Endothelial cell of umbilical vein (primary cell): ENCODE data around the gene ZNF346. TPM values are rescaled to one million over a fixed set of nuclear protein-coding genes. Genes with fewer than 3 reads are reported as not detected.

ENCODE experiments used
- BruUV-seq: library from RNA; stranded (reverse); fragments of 400-500 nt; replicated peaks from 2 replicates; lab custom pipeline; 2021; lab: Mats Ljungman, UMichigan
- CTCF ChIA-PET: fragments of 300-600, 350-600 bp; sonication (Branson Sonifier 250); formaldehyde crosslinking; loops from one replicate; lab custom pipeline; 2021; ENCODE audit warnings: antibody characterized with exemption, inconsistent platforms; lab: Charles Lee
- POLR2A ChIA-PET: fragments of 300-600, 350-600 bp; sonication (Branson Sonifier 250); formaldehyde crosslinking; loops from one replicate; lab custom pipeline; 2021; ENCODE audit warnings: antibody characterized with exemption, inconsistent platforms; lab: Charles Lee
- DNase-seq: peaks from one replicate; pipeline ENCODE4 v3.0.0-alpha.2; 2011; ENCODE audit warnings: low read depth, low spot score
- FAIRE-seq: peaks from 2 replicates; lab custom pipeline; 2011; peaks lifted over from hg19 to GRCh38; lab: Jason Lieb, UNC
- H2AFZ ChIP-seq: 2 replicates; pipeline ENCODE4 v1.6.0; 2012; ENCODE audit warnings: low read depth, low read length, control low read depth, inconsistent platforms
- H3K27ac ChIP-seq: 2 replicates; pipeline ENCODE4 v1.5.1; 2011; ENCODE audit warnings: low read depth, mild to moderate bottlenecking, control low read depth, low read length, moderate library complexity; ENCODE audit not compliant: insufficient read depth
- H3K27me3 ChIP-seq, 2 experiments: 2 replicates each; pipeline versions ENCODE4 v1.6.0 to v1.6.1; 2011; ENCODE audit warnings: low read length in 2 of 2, mixed read lengths in 1 of 2; ENCODE audit not compliant: control insufficient read depth in 2 of 2, insufficient read depth in 2 of 2
- H3K36me3 ChIP-seq, 2 experiments: 2 replicates in 1 of 2; 3 replicates in 1 of 2; pipeline ENCODE4 v1.5.1; 2011; ENCODE audit warnings: low read length in 2 of 2, mild to moderate bottlenecking in 1 of 2, moderate library complexity in 1 of 2; ENCODE audit not compliant: control insufficient read depth in 2 of 2, insufficient read depth in 2 of 2; ENCODE audit errors: extremely low read depth in 1 of 2
- H3K4me1 ChIP-seq: 3 replicates; pipeline ENCODE4 v1.5.1; 2011; ENCODE audit warnings: mild to moderate bottlenecking, low read length; ENCODE audit not compliant: control insufficient read depth, insufficient read depth; ENCODE audit errors: extremely low read depth
- H3K4me2 ChIP-seq: 2 replicates; pipeline ENCODE4 v1.6.1; 2011; ENCODE audit warnings: low read length, control low read depth, mixed read lengths; ENCODE audit not compliant: insufficient read depth
- H3K4me3 ChIP-seq, 3 experiments: fragments of 200-600 bp in 1 of 3; sonication (generic), shearing (Covaris generic) in 1 of 3; replicated peaks in 1 of 3; 2 replicates each; pipeline ENCODE4 v1.5.1; 2011 to 2016; ENCODE audit warnings: control low read depth in 3 of 3, low read length in 3 of 3, mild to moderate bottlenecking in 2 of 3, inconsistent platforms in 1 of 3, low read depth in 1 of 3, moderate library complexity in 1 of 3; ENCODE audit not compliant: insufficient read depth in 1 of 3
- H3K79me2 ChIP-seq: 2 replicates; pipeline ENCODE4 v1.6.0; 2012; ENCODE audit warnings: low read length, inconsistent platforms; ENCODE audit not compliant: control insufficient read depth, insufficient read depth
- H3K9ac ChIP-seq: replicated peaks from 2 replicates; pipeline ENCODE3; 2011; ENCODE audit warnings: low read length, control low read depth; ENCODE audit not compliant: insufficient read depth; ENCODE audit errors: extremely low read depth
- H3K9me1 ChIP-seq: replicated peaks from 3 replicates; pipeline ENCODE4 v1.6.0; 2011; ENCODE audit warnings: mild to moderate bottlenecking, low read length; ENCODE audit not compliant: control insufficient read depth, insufficient read depth; ENCODE audit errors: extremely low read depth
- H3K9me3 ChIP-seq: replicated peaks from 2 replicates; pipeline ENCODE4 v1.5.1; 2012; ENCODE audit warnings: low read length, inconsistent platforms; ENCODE audit not compliant: control insufficient read depth, insufficient read depth
- H4K20me1 ChIP-seq: replicated peaks from 2 replicates; pipeline ENCODE3; 2011; ENCODE audit warnings: mild to moderate bottlenecking, low read length; ENCODE audit not compliant: control insufficient read depth, insufficient read depth; ENCODE audit errors: extremely low read depth
- CTCF ChIP-seq, 2 donors: IDR thresholded peaks; 1 replicate in 1 of 2; 2 replicates in 1 of 2; pipeline ENCODE4 v1.5.1; 2011; ENCODE audit warnings: low read length in 2 of 2, mild to moderate bottlenecking in 2 of 2, moderate library complexity in 2 of 2, control low read depth in 1 of 2, inconsistent platforms in 1 of 2, low read depth in 1 of 2; ENCODE audit not compliant: insufficient read depth in 1 of 2; ENCODE audit errors: extremely low read depth in 1 of 2
- EZH2 ChIP-seq: IDR thresholded peaks from 2 replicates; pipeline ENCODE4 v1.6.1; 2012; ENCODE audit warnings: borderline replicate concordance, low read depth, mild to moderate bottlenecking, moderate library complexity, low read length, inconsistent platforms; ENCODE audit not compliant: severe bottlenecking
- FOS ChIP-seq: IDR thresholded peaks from 2 replicates; pipeline ENCODE4 v1.6.1; 2011; ENCODE audit warnings: mild to moderate bottlenecking, low read length, moderate library complexity, borderline replicate concordance; ENCODE audit not compliant: insufficient read depth
- GATA2 ChIP-seq: IDR thresholded peaks from 2 replicates; pipeline ENCODE4 v1.7.0; 2011; ENCODE audit warnings: low read depth, mild to moderate bottlenecking, moderate library complexity, mixed read lengths, low read length; ENCODE audit not compliant: insufficient read length, insufficient read depth
- JUN ChIP-seq: IDR thresholded peaks from 2 replicates; pipeline ENCODE4 v1.6.1; 2011; ENCODE audit warnings: borderline replicate concordance, low read depth; ENCODE audit not compliant: insufficient read length, insufficient read depth
- MAX ChIP-seq: IDR thresholded peaks from 2 replicates; pipeline ENCODE4 v1.6.1; 2011; ENCODE audit not compliant: insufficient read depth, insufficient read length
- MYC ChIP-seq: IDR thresholded peaks from one replicate; pipeline ENCODE4 v1.6.1; 2011; ENCODE audit warnings: mild to moderate bottlenecking, low read depth, low read length
- POLR2A ChIP-seq: IDR thresholded peaks from 2 replicates; pipeline ENCODE4 v1.6.1; 2012; ENCODE audit warnings: low read depth, mild to moderate bottlenecking, control low read depth, low read length
- POLR2AphosphoS5 ChIP-seq: IDR thresholded peaks from 2 replicates; pipeline ENCODE4 v1.6.1; 2012; ENCODE audit warnings: low read depth, mild to moderate bottlenecking, control low read depth, low read length, moderate library complexity; ENCODE audit not compliant: insufficient read depth
- dilution Hi-C: fragments of 300-500 bp; cut with MboI; formaldehyde crosslinking; loops from one replicate; pipeline ENCODE4 v1.15.0; 2019; ENCODE audit warnings: low sequenced_read_pairs; ENCODE audit not compliant: extremely low pct_ligation_motif_present
- intact Hi-C: fragments of 100-400 bp; cut with micrococcal nuclease; formaldehyde crosslinking; loops from one replicate; pipeline ENCODE4 v1.10.0; 2022
- polyA plus RNA-seq, 4 experiments: library from polyadenylated mRNA; depleted of rRNA in 3 of 4; stranded (reverse) in 3 of 4; unstranded in 1 of 4; fragments of >200 nt; gene quantifications; 2 replicates each; pipeline versions ENCODE4 v1.2.1 to v1.2.3, GENCODE V29; 2011 to 2012; ENCODE audit warnings: missing spikeins in 1 of 4
- total RNA-seq: library from RNA; stranded (reverse); gene quantifications from 2 replicates; pipeline ENCODE4 v1.2.3, GENCODE V29; 2021

The ZNF346 gene
- total and polyA plus RNA-seq, 2 donors (not counting 3 experiments of a cell fraction or from before 2014, with no cell fraction given) = 25.3 to 35.2 TPM

GRCh38 chr5:177005619-177006264, 16.8 kb upstream of the ZNF346 start:
- H4K20me1 ChIP-seq = no peaks in the 10 kb centered on the region

More at GRCh38 chr5:177005619-177006264, 16.8 kb upstream of the ZNF346 start:
- peak; percentile 30 to 67 for TF ChIP-seq CTCF (IDR thresholded peaks at IDR 0.05; ENCODE audit: extremely low read depth in 1 of 2, insufficient read depth in 1 of 2, low read depth in 1 of 2, low read length in 2 of 2)
- TF ChIP-seq POLR2AphosphoS5 = no peak
- no peak for TF ChIP-seq MAX
- TF ChIP-seq MYC = no peak
- TF ChIP-seq POLR2A = no peak
- peak; percentile 14 for TF ChIP-seq GATA2
- TF ChIP-seq FOS = no peak
- no peak for TF ChIP-seq EZH2
- no peak for TF ChIP-seq JUN
- peak overlapping the region; percentile 73 for H3K27ac ChIP-seq
- peak; percentile 79 for DNase-seq
- dilution Hi-C loops (no loop called here), intact Hi-C loops (loop anchor here (1.0 kb wide), 2 partner anchors 11 to 17 kb away; partner anchors contain the start of gene ZNF346)
- TSS peak; percentile 39 for BruUV-seq
- CTCF ChIA-PET = interaction anchor here (0.7 to 1.5 kb wide), 5 partner anchors 11 to 442 kb away, joined by 3 to 4 read pairs (median 4); partner anchors contain the start of gene ZNF346
- H3K9me3 ChIP-seq = no peaks in the 10 kb centered on the region
- FAIRE-seq = peak; percentile 78
- no peaks in the 10 kb centered on the region for H3K36me3 ChIP-seq
- POLR2A ChIA-PET = no interaction called here
- no peaks in the 10 kb centered on the region for H3K9me1 ChIP-seq
- peak overlapping the region; percentile 83 for H3K4me2 ChIP-seq
- no peaks in the 10 kb centered on the region for H3K27me3 ChIP-seq
- H3K4me3 ChIP-seq = peak overlapping the region; percentile 77 to 99 (median 82)
- H3K9ac ChIP-seq = peak overlapping the region; percentile 96
- H3K4me1 ChIP-seq = peaks cover 16% of the 10 kb centered on the region
- peaks cover 55% of the 10 kb centered on the region for H3K79me2 ChIP-seq
- H2AFZ ChIP-seq = peak overlapping the region; percentile 63
